PC-3 (cell line): ENCODE measurements around the gene RBM25. TPM values are rescaled to one million over a fixed set of nuclear protein-coding genes. Genes with fewer than 3 reads are reported as not detected.

Experiments used
- ATAC-seq: fragments of 200-7000 bp; cut with Tn5 transposase; 2 replicates; pipeline ENCODE4 v1.9.1; 2020; ENCODE audit warnings: mild to moderate bottlenecking, moderate library complexity
- BruUV-seq: library from RNA; stranded (reverse); fragments of 400-500 nt; replicated peaks from 2 replicates; lab custom pipeline; 2021; lab: Mats Ljungman, UMichigan
- CTCF ChIA-PET: fragments of 300-600 bp; sonication (Branson Sonifier 250); formaldehyde crosslinking; loops from one replicate; lab custom pipeline; 2022; ENCODE audit warnings: antibody characterized with exemption; lab: Charles Lee
- POLR2A ChIA-PET: fragments of 300-600 bp; sonication (Branson Sonifier 250); formaldehyde crosslinking; loops from one replicate; lab custom pipeline; 2022; ENCODE audit warnings: antibody characterized with exemption; ENCODE audit not compliant: unreplicated experiment; lab: Charles Lee
- DNase-seq: peaks from one replicate; pipeline ENCODE4 v3.0.0-alpha.2; 2015
- H2AFZ ChIP-seq: fragments of 300-600 bp; sonication (generic); 2 replicates; pipeline ENCODE4 v1.6.0; 2016; ENCODE audit warnings: antibody characterized with exemption, low read length
- H3F3A ChIP-seq: fragments of 300-600 bp; sonication (generic); one replicate; pipeline ENCODE4 v1.6.0; 2017; ENCODE audit warnings: antibody characterized with exemption, low read length, control low read depth, mild to moderate bottlenecking; ENCODE audit not compliant: unreplicated experiment
- H3K27ac ChIP-seq: fragments of 300-600 bp; sonication (generic); 2 replicates; pipeline ENCODE4 v1.5.1; 2016; ENCODE audit warnings: mild to moderate bottlenecking, low read length
- H3K27me3 ChIP-seq: fragments of 300-600 bp; sonication (generic); 2 replicates; pipeline ENCODE4 v1.6.1; 2016; ENCODE audit warnings: low read length, mixed read lengths
- H3K36me3 ChIP-seq: fragments of 300-600 bp; sonication (generic); 2 replicates; pipeline ENCODE4 v1.6.1; 2016; ENCODE audit warnings: low read depth, mixed run types, low read length, mixed read lengths
- H3K4me1 ChIP-seq: fragments of 300-600 bp; sonication (generic); 2 replicates; pipeline ENCODE4 v1.5.1; 2016; ENCODE audit warnings: low read length; ENCODE audit not compliant: insufficient read depth
- H3K4me2 ChIP-seq: fragments of 300-600 bp; sonication (generic); 2 replicates; pipeline ENCODE4 v1.6.0; 2016; ENCODE audit warnings: low read length
- H3K4me3 ChIP-seq: fragments of 300-600 bp; sonication (generic); 2 replicates; pipeline ENCODE4 v1.5.1; 2016; ENCODE audit warnings: mild to moderate bottlenecking, low read length, mixed read lengths
- H3K79me2 ChIP-seq: fragments of 300-600 bp; sonication (generic); 2 replicates; pipeline ENCODE4 v1.6.1; 2017; ENCODE audit warnings: low read length, mixed read lengths
- H3K9ac ChIP-seq: fragments of 300-600 bp; sonication (generic); 2 replicates; pipeline ENCODE4 v1.6.0; 2016; ENCODE audit warnings: mild to moderate bottlenecking, low read length
- H3K9me2 ChIP-seq: fragments of 300-600 bp; sonication (generic); replicated peaks from 2 replicates; pipeline ENCODE4 v1.6.1; 2016; ENCODE audit warnings: mixed run types, low read length, mixed read lengths
- H3K9me3 ChIP-seq: fragments of 300-600 bp; sonication (generic); 2 replicates; pipeline ENCODE4 v1.6.1; 2016; ENCODE audit warnings: low read length, mixed read lengths
- H4K20me1 ChIP-seq: fragments of 300-600 bp; sonication (generic); 2 replicates; pipeline ENCODE4 v1.6.1; 2016; ENCODE audit warnings: low read length, mixed read lengths
- CTCF ChIP-seq: fragments of 300-600 bp; sonication (generic); conservative IDR thresholded peaks from 2 replicates; pipeline ENCODE4 v1.5.1; 2017; ENCODE audit warnings: antibody characterized with exemption, low read depth, mild to moderate bottlenecking, low read length
- EZH2 ChIP-seq: fragments of 300-600 bp; sonication (generic); IDR thresholded peaks from one replicate; pipeline ENCODE4 v1.6.1; 2017; ENCODE audit warnings: antibody characterized with exemption, mild to moderate bottlenecking, low read length; ENCODE audit not compliant: unreplicated experiment
- EZH2phosphoT487 ChIP-seq: fragments of 300-600 bp; sonication (generic); IDR thresholded peaks from 2 replicates; pipeline ENCODE4 v1.6.1; 2018; ENCODE audit warnings: mild to moderate bottlenecking, antibody characterized with exemption, low read length, borderline replicate concordance
- intact Hi-C: fragments of 100-400 bp; cut with micrococcal nuclease; formaldehyde crosslinking; loops from 2 replicates; pipeline ENCODE4 v1.9.0; 2023
- total RNA-seq: library from RNA; depleted of rRNA; stranded (reverse); fragments of >200 nt; gene quantifications from 2 replicates; pipeline ENCODE4 v1.2.3, GENCODE V29; 2014

RBM25 gene
- total RNA-seq, 1 experiment from 2014 or later = 53.2 TPM

GRCh38 chr14:73022051-73022450 is 36.3 kb upstream of the RBM25 start:
- Histone ChIP-seq H3K9me3 (no peaks in the 10 kb centered on the region), H3K9ac (no peak overlapping the region), H3K36me3 (peaks cover 8% of the 10 kb centered on the region; the same call in 1 of the 2 replicates), H3K27ac (no peak overlapping the region), H3K79me2 (peaks cover 15% of the 10 kb centered on the region), H3K4me1 (peaks cover 11% of the 10 kb centered on the region), H3K4me3 (no peak overlapping the region), H3K9me2 (no peaks in the 10 kb centered on the region), H3K27me3 (no peaks in the 10 kb centered on the region), H3K4me2 (0 out of 2 replicates have a peak overlapping the region, but pooled peaks have one; percentile 7), H2AFZ (no peak overlapping the region), H4K20me1 (no peaks in the 10 kb centered on the region; the same call in 1 of the 2 replicates), H3F3A (no peaks in the 10 kb centered on the region)
- DNase-seq = no peak
- BruUV-seq = no TSS peak
- CTCF ChIA-PET = no interaction called here
- no peak for ATAC-seq
- intact Hi-C loops = no loop called here
- no peak for TF ChIP-seq EZH2phosphoT487
- no peak for TF ChIP-seq CTCF
- no peak for TF ChIP-seq EZH2
- POLR2A ChIA-PET = no interaction called here

GRCh38 chr14:73025544-73025943 is 32.8 kb upstream of the RBM25 start:
- ATAC-seq (no peak), DNase-seq (peak; percentile 33)
- H2AFZ ChIP-seq = no peak overlapping the region
- peak overlapping the region; percentile 81; the same call in 1 of the 2 replicates for H3K4me3 ChIP-seq
- no peak overlapping the region for H3K27ac ChIP-seq
- peaks cover 18% of the 10 kb centered on the region for H3K4me1 ChIP-seq
- H3K9ac ChIP-seq = peak overlapping the region; percentile 68; the same call in 1 of the 2 replicates
- H3K9me2 ChIP-seq = no peaks in the 10 kb centered on the region
- BruUV-seq = no TSS peak
- H3K9me3 ChIP-seq = no peaks in the 10 kb centered on the region
- H4K20me1 ChIP-seq = no peaks in the 10 kb centered on the region
- peak overlapping the region; percentile 89 for H3K4me2 ChIP-seq
- CTCF ChIA-PET = interaction anchor here (0.5 to 0.9 kb wide), 6 partner anchors 29 to 77 kb away, joined by 3 to 14 read pairs (median 4); no protein-coding TSS in a partner anchor
- no peaks in the 10 kb centered on the region for H3K27me3 ChIP-seq
- intact Hi-C loops = loop anchor here (5.0 kb wide), 1 partner anchor 47 kb away; no protein-coding TSS in a partner anchor
- 0 out of 2 replicates have a peak, but pooled peaks have one; percentile 27 for TF ChIP-seq CTCF
- TF ChIP-seq EZH2phosphoT487 = no peak
- POLR2A ChIA-PET = interaction anchor here (0.6 kb wide), 3 partner anchors 44 to 110 kb away, joined by 3 to 9 read pairs (median 4); no protein-coding TSS in a partner anchor
- peaks cover 8% of the 10 kb centered on the region; the same call in 1 of the 2 replicates for H3K36me3 ChIP-seq
- H3F3A ChIP-seq = no peaks in the 10 kb centered on the region
- peaks cover 15% of the 10 kb centered on the region for H3K79me2 ChIP-seq
